ENCODE measurements around the gene DSCAM. TPM values are rescaled to one million over a fixed set of nuclear protein-coding genes. Genes with fewer than 3 reads are reported as not detected.

The DSCAM gene
- total RNA-seq, 1 experiment from 2014 or later, result 0.13 TPM

DNA sequence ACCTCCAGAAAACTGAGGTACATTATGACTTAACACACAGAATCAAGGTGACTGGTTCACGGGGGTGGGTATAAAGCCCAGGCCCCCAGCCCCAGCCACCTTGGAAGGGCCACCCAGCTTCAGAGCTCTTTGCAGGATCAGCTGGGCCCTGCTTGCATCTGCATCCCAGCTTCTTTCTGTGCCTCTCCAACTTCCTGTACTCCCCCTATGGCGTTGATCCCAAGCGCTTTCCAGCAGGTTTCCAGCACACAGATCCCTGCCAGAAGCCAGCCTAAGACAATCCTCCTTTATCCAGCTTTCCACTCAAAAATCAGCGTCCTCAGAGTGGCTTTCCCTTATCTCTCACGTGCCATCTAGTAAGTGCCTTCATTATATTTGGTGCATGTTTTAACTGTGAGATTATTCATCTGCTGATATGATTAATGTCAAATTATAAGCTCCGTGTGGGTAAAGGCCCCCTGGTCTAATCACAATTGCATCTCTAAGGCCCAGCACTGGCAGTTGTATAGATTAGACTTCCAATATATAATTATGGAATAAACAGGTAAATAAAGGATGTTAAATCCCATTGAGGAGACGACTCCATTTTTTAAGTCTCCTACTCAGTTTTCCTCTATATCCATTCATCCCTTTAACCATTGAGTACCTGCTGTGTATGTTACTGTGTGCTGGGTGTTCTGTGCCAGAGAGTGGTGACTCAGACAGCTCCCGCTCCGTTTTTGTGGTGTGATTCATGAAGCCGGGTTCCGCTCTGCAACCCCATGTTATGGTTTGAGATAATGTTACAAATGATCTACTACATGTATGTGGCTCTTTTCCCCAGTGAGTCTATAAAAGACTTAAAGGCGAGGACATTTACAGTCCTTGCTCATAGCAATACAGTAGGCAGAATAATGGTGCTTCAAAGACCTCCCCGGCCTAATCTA is 592.2 kb downstream of the DSCAM start:
- Mint-ChIP-seq H3K9me3 (peaks cover 30% of the 10 kb centered on the region), H3K4me1 (no peaks in the 10 kb centered on the region; the same call in 1 of the 2 replicates), H3K4me3 (no peak overlapping the region), H3K27ac (no peak overlapping the region), H3K27me3 (ENCODE audit: low read depth) (no peaks in the 10 kb centered on the region; the same call in 1 of the 2 replicates), H3K36me3 (peaks cover 12% of the 10 kb centered on the region)
- ATAC-seq (no peak), DNase-seq (ENCODE audit: low spot score) (no peak)
- TF ChIP-seq, protein P1, sequence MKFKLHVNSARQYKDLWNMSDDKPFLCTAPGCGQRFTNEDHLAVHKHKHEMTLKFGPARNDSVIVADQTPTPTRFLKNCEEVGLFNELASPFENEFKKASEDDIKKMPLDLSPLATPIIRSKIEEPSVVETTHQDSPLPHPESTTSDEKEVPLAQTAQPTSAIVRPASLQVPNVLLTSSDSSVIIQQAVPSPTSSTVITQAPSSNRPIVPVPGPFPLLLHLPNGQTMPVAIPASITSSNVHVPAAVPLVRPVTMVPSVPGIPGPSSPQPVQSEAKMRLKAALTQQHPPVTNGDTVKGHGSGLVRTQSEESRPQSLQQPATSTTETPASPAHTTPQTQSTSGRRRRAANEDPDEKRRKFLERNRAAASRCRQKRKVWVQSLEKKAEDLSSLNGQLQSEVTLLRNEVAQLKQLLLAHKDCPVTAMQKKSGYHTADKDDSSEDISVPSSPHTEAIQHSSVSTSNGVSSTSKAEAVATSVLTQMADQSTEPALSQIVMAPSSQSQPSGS (CRISPR knock-in tag; IDR thresholded peaks at IDR 0.05; ENCODE audit: borderline replicate concordance, low read depth), result no peak
- TF ChIP-seq GTF2I (CRISPR knock-in tag; conservative IDR thresholded peaks at IDR 0.05) (no peak), PRRX2 (CRISPR knock-in tag; IDR thresholded peaks at IDR 0.05) (no peak), TEAD1 (CRISPR knock-in tag; IDR thresholded peaks at IDR 0.05) (no peak), SMAD4 (CRISPR knock-in tag; IDR thresholded peaks at IDR 0.05) (no peak)
- ChIA-PET POLR2A (no interaction called here), CTCF (interaction anchor here (1.0 kb wide), 1 partner anchor 111 kb away, joined by 3 read pairs; no protein-coding TSS in a partner anchor)

GRCh38 chr21:40253112-40253511 is 593.8 kb downstream of the DSCAM start:
- ATAC-seq, result no peak
- H3K4me1 Mint-ChIP-seq, result no peaks in the 10 kb centered on the region
- H3K27me3 Mint-ChIP-seq (ENCODE audit: low read depth), result peaks cover 4% of the 10 kb centered on the region
- DNase-seq (ENCODE audit: low spot score), result no peak
- peaks cover 26% of the 10 kb centered on the region for H3K36me3 Mint-ChIP-seq
- CTCF ChIA-PET, result no interaction called here
- no peak overlapping the region for H3K4me3 Mint-ChIP-seq
- no peak overlapping the region for H3K27ac Mint-ChIP-seq
- POLR2A ChIA-PET, result no interaction called here
- H3K9me3 Mint-ChIP-seq, result peaks cover 47% of the 10 kb centered on the region
- no peak for TF ChIP-seq ZNF396 (CRISPR knock-in tag; IDR thresholded peaks at IDR 0.05; ENCODE audit: borderline replicate concordance)
- TF ChIP-seq, protein P2, sequence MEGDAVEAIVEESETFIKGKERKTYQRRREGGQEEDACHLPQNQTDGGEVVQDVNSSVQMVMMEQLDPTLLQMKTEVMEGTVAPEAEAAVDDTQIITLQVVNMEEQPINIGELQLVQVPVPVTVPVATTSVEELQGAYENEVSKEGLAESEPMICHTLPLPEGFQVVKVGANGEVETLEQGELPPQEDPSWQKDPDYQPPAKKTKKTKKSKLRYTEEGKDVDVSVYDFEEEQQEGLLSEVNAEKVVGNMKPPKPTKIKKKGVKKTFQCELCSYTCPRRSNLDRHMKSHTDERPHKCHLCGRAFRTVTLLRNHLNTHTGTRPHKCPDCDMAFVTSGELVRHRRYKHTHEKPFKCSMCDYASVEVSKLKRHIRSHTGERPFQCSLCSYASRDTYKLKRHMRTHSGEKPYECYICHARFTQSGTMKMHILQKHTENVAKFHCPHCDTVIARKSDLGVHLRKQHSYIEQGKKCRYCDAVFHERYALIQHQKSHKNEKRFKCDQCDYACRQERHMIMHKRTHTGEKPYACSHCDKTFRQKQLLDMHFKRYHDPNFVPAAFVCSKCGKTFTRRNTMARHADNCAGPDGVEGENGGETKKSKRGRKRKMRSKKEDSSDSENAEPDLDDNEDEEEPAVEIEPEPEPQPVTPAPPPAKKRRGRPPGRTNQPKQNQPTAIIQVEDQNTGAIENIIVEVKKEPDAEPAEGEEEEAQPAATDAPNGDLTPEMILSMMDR (IDR thresholded peaks at IDR 0.05), result no peak
- TF ChIP-seq ATF6 (CRISPR knock-in tag; IDR thresholded peaks at IDR 0.05), result no peak
- no peak for TF ChIP-seq MYBL2 (CRISPR knock-in tag; IDR thresholded peaks at IDR 0.05)
- TF ChIP-seq ARID4B (CRISPR knock-in tag; IDR thresholded peaks at IDR 0.05; ENCODE audit: borderline replicate concordance), result no peak
- TF ChIP-seq, protein P1 (CRISPR knock-in tag; IDR thresholded peaks at IDR 0.05; ENCODE audit: borderline replicate concordance, low read depth), result no peak
- TF ChIP-seq OVOL2 (CRISPR knock-in tag; IDR thresholded peaks at IDR 0.05; ENCODE audit: borderline replicate concordance), result no peak
- no peak for TF ChIP-seq MAX (CRISPR knock-in tag; IDR thresholded peaks at IDR 0.05)
- TF ChIP-seq FOXP1 (CRISPR knock-in tag; IDR thresholded peaks at IDR 0.05; ENCODE audit: borderline replicate concordance), result no peak
- no peak for TF ChIP-seq ZNF121 (CRISPR knock-in tag; IDR thresholded peaks at IDR 0.05)
- TF ChIP-seq, protein P3, sequence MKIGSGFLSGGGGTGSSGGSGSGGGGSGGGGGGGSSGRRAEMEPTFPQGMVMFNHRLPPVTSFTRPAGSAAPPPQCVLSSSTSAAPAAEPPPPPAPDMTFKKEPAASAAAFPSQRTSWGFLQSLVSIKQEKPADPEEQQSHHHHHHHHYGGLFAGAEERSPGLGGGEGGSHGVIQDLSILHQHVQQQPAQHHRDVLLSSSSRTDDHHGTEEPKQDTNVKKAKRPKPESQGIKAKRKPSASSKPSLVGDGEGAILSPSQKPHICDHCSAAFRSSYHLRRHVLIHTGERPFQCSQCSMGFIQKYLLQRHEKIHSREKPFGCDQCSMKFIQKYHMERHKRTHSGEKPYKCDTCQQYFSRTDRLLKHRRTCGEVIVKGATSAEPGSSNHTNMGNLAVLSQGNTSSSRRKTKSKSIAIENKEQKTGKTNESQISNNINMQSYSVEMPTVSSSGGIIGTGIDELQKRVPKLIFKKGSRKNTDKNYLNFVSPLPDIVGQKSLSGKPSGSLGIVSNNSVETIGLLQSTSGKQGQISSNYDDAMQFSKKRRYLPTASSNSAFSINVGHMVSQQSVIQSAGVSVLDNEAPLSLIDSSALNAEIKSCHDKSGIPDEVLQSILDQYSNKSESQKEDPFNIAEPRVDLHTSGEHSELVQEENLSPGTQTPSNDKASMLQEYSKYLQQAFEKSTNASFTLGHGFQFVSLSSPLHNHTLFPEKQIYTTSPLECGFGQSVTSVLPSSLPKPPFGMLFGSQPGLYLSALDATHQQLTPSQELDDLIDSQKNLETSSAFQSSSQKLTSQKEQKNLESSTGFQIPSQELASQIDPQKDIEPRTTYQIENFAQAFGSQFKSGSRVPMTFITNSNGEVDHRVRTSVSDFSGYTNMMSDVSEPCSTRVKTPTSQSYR (CRISPR knock-in tag; IDR thresholded peaks at IDR 0.05), result no peak
- TF ChIP-seq, protein P4, sequence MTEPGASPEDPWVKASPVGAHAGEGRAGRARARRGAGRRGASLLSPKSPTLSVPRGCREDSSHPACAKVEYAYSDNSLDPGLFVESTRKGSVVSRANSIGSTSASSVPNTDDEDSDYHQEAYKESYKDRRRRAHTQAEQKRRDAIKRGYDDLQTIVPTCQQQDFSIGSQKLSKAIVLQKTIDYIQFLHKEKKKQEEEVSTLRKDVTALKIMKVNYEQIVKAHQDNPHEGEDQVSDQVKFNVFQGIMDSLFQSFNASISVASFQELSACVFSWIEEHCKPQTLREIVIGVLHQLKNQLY (CRISPR knock-in tag; IDR thresholded peaks at IDR 0.05), result no peak
- no peak for TF ChIP-seq ZNF232 (CRISPR knock-in tag; IDR thresholded peaks at IDR 0.05)
- TF ChIP-seq GRHL2 (CRISPR knock-in tag; IDR thresholded peaks at IDR 0.05; ENCODE audit: insufficient replicate concordance, severe bottlenecking), result no peak
